GM12878 (cell line): Measurements from ENCODE around the gene HPS3. TPM values are rescaled to one million over a fixed set of nuclear protein-coding genes. Genes with fewer than 3 reads are reported as not detected.

Experiments used
- BACH1 ChIP-seq: fragments of 450-650 bp; IDR thresholded peaks from 2 replicates; pipeline ENCODE4 v1.6.1; 2017; ENCODE audit warnings: mild to moderate bottlenecking, borderline replicate concordance
- CHD2 ChIP-seq: IDR thresholded peaks from 2 replicates; pipeline ENCODE4 v1.6.1; 2011; ENCODE audit warnings: low read depth, low read length, improper control_type of control experiment, borderline replicate concordance
- CREB1 ChIP-seq: IDR thresholded peaks from 2 replicates; pipeline ENCODE4 v1.6.1; 2012; ENCODE audit warnings: low read depth, mild to moderate bottlenecking, inconsistent platforms
- CREM ChIP-seq: IDR thresholded peaks from 2 replicates; pipeline ENCODE4 v1.6.1; 2014; ENCODE audit warnings: antibody characterized with exemption, low read depth
- EP300 ChIP-seq, 2 experiments: fragments of 150-350 bp in 1 of 2; IDR thresholded peaks; 2 replicates each; pipeline ENCODE4 v1.6.1; 2011 to 2012; ENCODE audit warnings: low read depth in 2 of 2, low read length in 2 of 2, borderline replicate concordance in 1 of 2, improper control_type of control experiment in 1 of 2, inconsistent platforms in 1 of 2; ENCODE audit not compliant: control insufficient read depth in 1 of 2
- IRF4 ChIP-seq: IDR thresholded peaks from 2 replicates; pipeline ENCODE4 v1.6.1; 2011; ENCODE audit warnings: low read depth, low read length
- KLF5 ChIP-seq: fragments of 450-650 bp; IDR thresholded peaks from 2 replicates; pipeline ENCODE4 v1.6.1; 2014; ENCODE audit warnings: mild to moderate bottlenecking; ENCODE audit not compliant: partially characterized antibody
- LARP7 ChIP-seq: fragments of 450-650 bp; IDR thresholded peaks from 2 replicates; pipeline ENCODE4 v1.6.1; 2017; ENCODE audit warnings: mild to moderate bottlenecking
- NFIC ChIP-seq: IDR thresholded peaks from 2 replicates; pipeline ENCODE4 v1.6.1; 2012; ENCODE audit warnings: low read depth, mild to moderate bottlenecking, inconsistent platforms, low read length, moderate library complexity
- NR2C2 ChIP-seq: IDR thresholded peaks from 2 replicates; pipeline ENCODE4 v1.6.1; 2011; ENCODE audit warnings: borderline replicate concordance, low read depth; ENCODE audit not compliant: control insufficient read depth, insufficient read length
- POLR2AphosphoS5 ChIP-seq: IDR thresholded peaks from 2 replicates; pipeline ENCODE4 v1.6.1; 2011; ENCODE audit warnings: mild to moderate bottlenecking, low read length, inconsistent platforms
- RFX5 ChIP-seq: IDR thresholded peaks from 2 replicates; pipeline ENCODE4 v1.6.1; 2011; ENCODE audit warnings: low read depth, low read length, improper control_type of control experiment
- SREBF2 ChIP-seq: IDR thresholded peaks from 2 replicates; pipeline ENCODE4 v1.6.1; 2012; ENCODE audit warnings: mild to moderate bottlenecking, low read length
- TCF12 ChIP-seq: IDR thresholded peaks from 2 replicates; pipeline ENCODE4 v1.6.1; 2011; ENCODE audit warnings: low read depth, mild to moderate bottlenecking, low read length
- TCF3 ChIP-seq: IDR thresholded peaks from 2 replicates; pipeline ENCODE4 v1.6.1; 2012; ENCODE audit warnings: low read depth, mild to moderate bottlenecking, low read length, borderline replicate concordance; ENCODE audit not compliant: insufficient read depth
- polyA plus RNA-seq, 11 experiments: library from polyadenylated mRNA; depleted of rRNA in 4 of 11; unstranded in 6 of 11; stranded (reverse) in 5 of 11; fragments of >200 nt; fragmentation: Nextera tagmentation in 4 of 11; fragmentation: Illumina TruSeq in 1 of 11; extraction: Ambion mirVana in 4 of 11; extraction: Trizol in 1 of 11; gene quantifications; 1 replicate in 1 of 11; 2 replicates in 10 of 11; pipeline versions ENCODE4 v1.2.1 to v1.2.3, GENCODE V29; 2011 to 2016; ENCODE audit warnings: inconsistent platforms in 2 of 11, missing spikeins in 2 of 11, low read depth in 1 of 11
- total RNA-seq, 4 experiments: library from RNA; depleted of rRNA in 3 of 4; stranded (reverse); fragments of >200 nt in 3 of 4; fragmentation: Illumina TruSeq in 1 of 4; extraction: Trizol in 1 of 4; gene quantifications; 2 replicates each; pipeline versions ENCODE4 v1.2.1 to v1.2.3, GENCODE V29; 2013 to 2021
- TF ChIP-seq, protein P1 (sequence below): IDR thresholded peaks from 2 replicates; pipeline ENCODE4 v1.6.1; 2011; ENCODE audit warnings: borderline replicate concordance, low read depth, mild to moderate bottlenecking, moderate library complexity, mixed read lengths, low read length; ENCODE audit not compliant: insufficient read depth; ENCODE audit errors: extremely low read length
- TF ChIP-seq, protein P2 (sequence below): fragments of 150-350 bp; IDR thresholded peaks from 2 replicates; pipeline ENCODE4 v1.6.1; 2014; ENCODE audit warnings: mild to moderate bottlenecking, low read depth, low read length
- TF ChIP-seq, protein P3 (sequence below): fragments of 150-350 bp; IDR thresholded peaks from 2 replicates; pipeline ENCODE4 v1.6.1; 2016; ENCODE audit warnings: low read depth, low read length
- TF ChIP-seq, protein P4 (sequence below): IDR thresholded peaks from 2 replicates; pipeline ENCODE4 v1.6.1; 2011; ENCODE audit warnings: low read depth, mild to moderate bottlenecking, low read length, moderate library complexity, borderline replicate concordance; ENCODE audit errors: extremely low read depth
- TF ChIP-seq, protein P5 (sequence below): fragments of 450-650 bp; IDR thresholded peaks from 2 replicates; pipeline ENCODE4 v1.6.1; 2018; ENCODE audit warnings: borderline replicate concordance, mild to moderate bottlenecking; ENCODE audit not compliant: partially characterized antibody

HPS3 gene
- total and polyA plus RNA-seq, 10 of the 15 experiments (the other 5 are each of a cell fraction or from before 2014, with no cell fraction given): 2.7 to 26.5 (median 14.8) TPM

DNA sequence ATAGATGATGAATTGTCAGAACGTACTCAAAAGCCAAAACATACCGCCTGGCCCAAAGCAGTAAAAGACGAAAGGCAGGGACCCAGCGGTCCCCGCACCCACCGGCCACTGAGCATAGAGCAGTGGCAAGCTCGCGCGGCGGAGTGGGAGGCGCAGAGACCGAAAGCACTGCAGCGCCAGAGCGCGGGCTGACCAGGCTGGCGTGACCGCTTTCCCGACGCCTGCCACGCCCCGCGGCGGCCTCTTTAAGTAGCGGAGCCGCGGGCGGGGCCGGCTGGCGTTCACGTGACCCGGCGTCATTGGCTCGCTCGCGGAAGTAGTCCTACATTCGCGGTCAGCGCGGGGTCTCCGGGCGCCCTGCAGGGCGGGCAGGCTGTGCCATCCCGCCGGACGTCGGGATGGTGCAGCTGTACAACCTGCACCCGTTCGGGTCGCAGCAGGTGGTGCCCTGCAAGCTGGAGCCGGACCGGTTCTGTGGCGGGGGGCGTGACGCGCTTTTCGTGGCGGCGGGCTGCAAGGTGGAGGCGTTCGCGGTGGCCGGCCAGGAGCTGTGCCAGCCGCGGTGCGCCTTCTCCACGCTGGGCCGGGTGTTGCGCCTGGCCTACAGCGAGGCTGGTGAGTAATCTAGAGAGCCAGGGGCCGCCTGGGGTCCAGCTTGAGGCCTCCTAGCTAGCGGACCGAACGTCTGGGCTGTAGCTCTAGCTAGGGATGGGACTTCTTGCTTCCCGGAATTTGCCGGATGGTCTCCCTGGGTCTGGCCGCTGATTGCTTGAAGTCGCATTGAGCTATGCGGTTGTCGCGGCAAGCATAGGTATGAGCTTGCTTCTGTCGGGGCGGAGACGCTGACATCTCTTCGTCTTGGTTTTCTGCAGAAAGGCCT lies at the start of gene HPS3 (continued):
- TF ChIP-seq, protein P1, sequence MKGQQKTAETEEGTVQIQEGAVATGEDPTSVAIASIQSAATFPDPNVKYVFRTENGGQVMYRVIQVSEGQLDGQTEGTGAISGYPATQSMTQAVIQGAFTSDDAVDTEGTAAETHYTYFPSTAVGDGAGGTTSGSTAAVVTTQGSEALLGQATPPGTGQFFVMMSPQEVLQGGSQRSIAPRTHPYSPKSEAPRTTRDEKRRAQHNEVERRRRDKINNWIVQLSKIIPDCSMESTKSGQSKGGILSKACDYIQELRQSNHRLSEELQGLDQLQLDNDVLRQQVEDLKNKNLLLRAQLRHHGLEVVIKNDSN: peak; percentile 91
- TF ChIP-seq CHD2 (peak; percentile 19; the same call in 1 of the 2 replicates), EP300 (IDR thresholded peaks at IDR 0.05; ENCODE audit: borderline replicate concordance in 1 of 2, control insufficient read depth in 1 of 2, low read depth in 2 of 2, low read length in 2 of 2) (peak in 1 of 2 experiments; percentile 60; a peak in 1 of 4 replicates), KLF5 (peak; percentile 7), CREM (peak; percentile 71; the same call in 1 of the 2 replicates), LARP7 (peak; percentile 68; the same call in 1 of the 2 replicates), TCF12 (peak; percentile 45; the same call in 1 of the 2 replicates), NFIC (no peak), BACH1 (peak; percentile 67), TCF3 (0 out of 2 replicates have a peak, but pooled peaks have one; percentile 22), SREBF2 (no peak), CREB1 (peak; percentile 76; the same call in 1 of the 2 replicates), RFX5 (0 out of 2 replicates have a peak, but pooled peaks have one; percentile 36), IRF4 (no peak), NR2C2 (no peak), POLR2AphosphoS5 (peak; percentile 75)
- TF ChIP-seq, protein P2, sequence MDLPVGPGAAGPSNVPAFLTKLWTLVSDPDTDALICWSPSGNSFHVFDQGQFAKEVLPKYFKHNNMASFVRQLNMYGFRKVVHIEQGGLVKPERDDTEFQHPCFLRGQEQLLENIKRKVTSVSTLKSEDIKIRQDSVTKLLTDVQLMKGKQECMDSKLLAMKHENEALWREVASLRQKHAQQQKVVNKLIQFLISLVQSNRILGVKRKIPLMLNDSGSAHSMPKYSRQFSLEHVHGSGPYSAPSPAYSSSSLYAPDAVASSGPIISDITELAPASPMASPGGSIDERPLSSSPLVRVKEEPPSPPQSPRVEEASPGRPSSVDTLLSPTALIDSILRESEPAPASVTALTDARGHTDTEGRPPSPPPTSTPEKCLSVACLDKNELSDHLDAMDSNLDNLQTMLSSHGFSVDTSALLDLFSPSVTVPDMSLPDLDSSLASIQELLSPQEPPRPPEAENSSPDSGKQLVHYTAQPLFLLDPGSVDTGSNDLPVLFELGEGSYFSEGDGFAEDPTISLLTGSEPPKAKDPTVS: no peak
- TF ChIP-seq, protein P3, sequence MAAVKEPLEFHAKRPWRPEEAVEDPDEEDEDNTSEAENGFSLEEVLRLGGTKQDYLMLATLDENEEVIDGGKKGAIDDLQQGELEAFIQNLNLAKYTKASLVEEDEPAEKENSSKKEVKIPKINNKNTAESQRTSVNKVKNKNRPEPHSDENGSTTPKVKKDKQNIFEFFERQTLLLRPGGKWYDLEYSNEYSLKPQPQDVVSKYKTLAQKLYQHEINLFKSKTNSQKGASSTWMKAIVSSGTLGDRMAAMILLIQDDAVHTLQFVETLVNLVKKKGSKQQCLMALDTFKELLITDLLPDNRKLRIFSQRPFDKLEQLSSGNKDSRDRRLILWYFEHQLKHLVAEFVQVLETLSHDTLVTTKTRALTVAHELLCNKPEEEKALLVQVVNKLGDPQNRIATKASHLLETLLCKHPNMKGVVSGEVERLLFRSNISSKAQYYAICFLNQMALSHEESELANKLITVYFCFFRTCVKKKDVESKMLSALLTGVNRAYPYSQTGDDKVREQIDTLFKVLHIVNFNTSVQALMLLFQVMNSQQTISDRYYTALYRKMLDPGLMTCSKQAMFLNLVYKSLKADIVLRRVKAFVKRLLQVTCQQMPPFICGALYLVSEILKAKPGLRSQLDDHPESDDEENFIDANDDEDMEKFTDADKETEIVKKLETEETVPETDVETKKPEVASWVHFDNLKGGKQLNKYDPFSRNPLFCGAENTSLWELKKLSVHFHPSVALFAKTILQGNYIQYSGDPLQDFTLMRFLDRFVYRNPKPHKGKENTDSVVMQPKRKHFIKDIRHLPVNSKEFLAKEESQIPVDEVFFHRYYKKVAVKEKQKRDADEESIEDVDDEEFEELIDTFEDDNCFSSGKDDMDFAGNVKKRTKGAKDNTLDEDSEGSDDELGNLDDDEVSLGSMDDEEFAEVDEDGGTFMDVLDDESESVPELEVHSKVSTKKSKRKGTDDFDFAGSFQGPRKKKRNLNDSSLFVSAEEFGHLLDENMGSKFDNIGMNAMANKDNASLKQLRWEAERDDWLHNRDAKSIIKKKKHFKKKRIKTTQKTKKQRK: no peak
- TF ChIP-seq, protein P4, sequence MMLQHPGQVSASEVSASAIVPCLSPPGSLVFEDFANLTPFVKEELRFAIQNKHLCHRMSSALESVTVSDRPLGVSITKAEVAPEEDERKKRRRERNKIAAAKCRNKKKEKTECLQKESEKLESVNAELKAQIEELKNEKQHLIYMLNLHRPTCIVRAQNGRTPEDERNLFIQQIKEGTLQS: peak; percentile 54; the same call in 1 of the 2 replicates
- TF ChIP-seq, protein P5, sequence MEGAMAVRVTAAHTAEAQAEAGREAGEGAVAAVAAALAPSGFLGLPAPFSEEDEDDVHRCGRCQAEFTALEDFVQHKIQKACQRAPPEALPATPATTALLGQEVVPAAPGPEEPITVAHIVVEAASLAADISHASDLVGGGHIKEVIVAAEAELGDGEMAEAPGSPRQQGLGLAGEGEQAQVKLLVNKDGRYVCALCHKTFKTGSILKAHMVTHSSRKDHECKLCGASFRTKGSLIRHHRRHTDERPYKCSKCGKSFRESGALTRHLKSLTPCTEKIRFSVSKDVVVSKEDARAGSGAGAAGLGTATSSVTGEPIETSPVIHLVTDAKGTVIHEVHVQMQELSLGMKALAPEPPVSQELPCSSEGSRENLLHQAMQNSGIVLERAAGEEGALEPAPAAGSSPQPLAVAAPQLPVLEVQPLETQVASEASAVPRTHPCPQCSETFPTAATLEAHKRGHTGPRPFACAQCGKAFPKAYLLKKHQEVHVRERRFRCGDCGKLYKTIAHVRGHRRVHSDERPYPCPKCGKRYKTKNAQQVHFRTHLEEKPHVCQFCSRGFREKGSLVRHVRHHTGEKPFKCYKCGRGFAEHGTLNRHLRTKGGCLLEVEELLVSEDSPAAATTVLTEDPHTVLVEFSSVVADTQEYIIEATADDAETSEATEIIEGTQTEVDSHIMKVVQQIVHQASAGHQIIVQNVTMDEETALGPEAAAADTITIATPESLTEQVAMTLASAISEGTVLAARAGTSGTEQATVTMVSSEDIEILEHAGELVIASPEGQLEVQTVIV: peak; percentile 63
